Kidney epithelial cell (primary cell): ENCODE measurements around the gene PDE11A. TPM values are rescaled to one million over a fixed set of nuclear protein-coding genes. Genes with fewer than 3 reads are reported as not detected.

ENCODE experiments used
- DNase-seq: peaks from one replicate; pipeline ENCODE4 v3.0.0-alpha.2; 2010; ENCODE audit warnings: low read depth
- H3K27me3 ChIP-seq: 2 replicates; pipeline ENCODE4 v1.6.0; 2011; ENCODE audit warnings: low read length; ENCODE audit not compliant: control insufficient read depth, insufficient read depth
- H3K36me3 ChIP-seq: 2 replicates; pipeline ENCODE4 v1.5.1; 2011; ENCODE audit warnings: low read length; ENCODE audit not compliant: control insufficient read depth, insufficient read depth
- H3K4me3 ChIP-seq: 2 replicates; pipeline ENCODE4 v1.5.1; 2011; ENCODE audit warnings: low read depth, mild to moderate bottlenecking, control low read depth, low read length
- total RNA-seq: library from RNA; depleted of rRNA; stranded (reverse); fragments of >200 nt; gene quantifications from 2 replicates; pipeline ENCODE4 v1.2.3, GENCODE V29; 2015
- TF ChIP-seq, protein P1 (sequence below): IDR thresholded peaks from 2 replicates; pipeline ENCODE4 v1.5.1; 2011; ENCODE audit warnings: mild to moderate bottlenecking, moderate library complexity, low read length, control low read depth, inconsistent platforms; ENCODE audit not compliant: insufficient read depth, poor library complexity, severe bottlenecking

PDE11A gene
- total RNA-seq, 1 donor from 2014 or later, result 0.13 TPM

DNA sequence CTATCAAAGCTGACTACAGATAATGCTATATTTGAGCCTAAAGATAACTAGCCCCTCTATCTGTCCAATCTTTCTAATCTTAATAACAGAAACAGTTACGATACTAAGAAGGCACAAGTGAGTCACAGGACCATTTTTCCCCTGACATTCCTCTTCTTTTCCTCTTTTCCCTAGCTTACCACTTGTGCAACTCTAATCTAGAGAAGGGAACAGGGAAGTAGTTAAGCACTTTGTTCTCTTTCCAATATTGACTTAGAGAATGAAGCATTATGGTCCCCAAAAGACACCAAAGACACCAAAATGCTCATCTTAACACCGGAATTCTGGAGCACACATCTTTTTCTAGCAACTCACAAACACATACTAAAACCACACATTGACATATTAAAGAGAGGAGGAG lies 1.8 kb downstream of the PDE11A start:
- no peaks in the 10 kb centered on the region for H3K27me3 ChIP-seq
- TF ChIP-seq, protein P1, sequence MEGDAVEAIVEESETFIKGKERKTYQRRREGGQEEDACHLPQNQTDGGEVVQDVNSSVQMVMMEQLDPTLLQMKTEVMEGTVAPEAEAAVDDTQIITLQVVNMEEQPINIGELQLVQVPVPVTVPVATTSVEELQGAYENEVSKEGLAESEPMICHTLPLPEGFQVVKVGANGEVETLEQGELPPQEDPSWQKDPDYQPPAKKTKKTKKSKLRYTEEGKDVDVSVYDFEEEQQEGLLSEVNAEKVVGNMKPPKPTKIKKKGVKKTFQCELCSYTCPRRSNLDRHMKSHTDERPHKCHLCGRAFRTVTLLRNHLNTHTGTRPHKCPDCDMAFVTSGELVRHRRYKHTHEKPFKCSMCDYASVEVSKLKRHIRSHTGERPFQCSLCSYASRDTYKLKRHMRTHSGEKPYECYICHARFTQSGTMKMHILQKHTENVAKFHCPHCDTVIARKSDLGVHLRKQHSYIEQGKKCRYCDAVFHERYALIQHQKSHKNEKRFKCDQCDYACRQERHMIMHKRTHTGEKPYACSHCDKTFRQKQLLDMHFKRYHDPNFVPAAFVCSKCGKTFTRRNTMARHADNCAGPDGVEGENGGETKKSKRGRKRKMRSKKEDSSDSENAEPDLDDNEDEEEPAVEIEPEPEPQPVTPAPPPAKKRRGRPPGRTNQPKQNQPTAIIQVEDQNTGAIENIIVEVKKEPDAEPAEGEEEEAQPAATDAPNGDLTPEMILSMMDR, result no peak
- no peaks in the 10 kb centered on the region for H3K36me3 ChIP-seq
- DNase-seq, result no peak
- H3K4me3 ChIP-seq, result no peak overlapping the region

DNA sequence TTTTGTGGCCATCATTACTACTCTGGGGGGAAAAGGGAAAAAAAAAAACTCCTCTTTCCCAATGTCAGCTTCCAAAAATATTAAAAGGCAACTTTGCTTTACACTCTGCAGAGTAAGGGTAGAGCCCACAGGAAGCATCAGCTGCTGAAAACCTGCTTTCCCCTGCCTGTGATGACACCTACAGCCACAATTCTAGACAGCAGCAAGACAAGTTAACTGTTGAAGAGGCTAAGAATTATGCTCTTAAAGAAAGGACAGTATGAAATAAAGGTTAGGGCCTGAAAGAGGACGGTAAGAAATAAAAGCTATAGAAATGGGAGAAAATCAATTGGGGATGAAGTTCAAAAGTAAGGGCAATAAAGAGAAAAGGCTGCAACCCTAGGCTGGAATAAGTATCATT lies 3.0 kb downstream of the PDE11A start:
- Histone ChIP-seq H3K36me3 (no peaks in the 10 kb centered on the region), H3K4me3 (no peak overlapping the region), H3K27me3 (no peaks in the 10 kb centered on the region)
- no peak for DNase-seq
- TF ChIP-seq, protein P1, result peak; percentile 22

DNA sequence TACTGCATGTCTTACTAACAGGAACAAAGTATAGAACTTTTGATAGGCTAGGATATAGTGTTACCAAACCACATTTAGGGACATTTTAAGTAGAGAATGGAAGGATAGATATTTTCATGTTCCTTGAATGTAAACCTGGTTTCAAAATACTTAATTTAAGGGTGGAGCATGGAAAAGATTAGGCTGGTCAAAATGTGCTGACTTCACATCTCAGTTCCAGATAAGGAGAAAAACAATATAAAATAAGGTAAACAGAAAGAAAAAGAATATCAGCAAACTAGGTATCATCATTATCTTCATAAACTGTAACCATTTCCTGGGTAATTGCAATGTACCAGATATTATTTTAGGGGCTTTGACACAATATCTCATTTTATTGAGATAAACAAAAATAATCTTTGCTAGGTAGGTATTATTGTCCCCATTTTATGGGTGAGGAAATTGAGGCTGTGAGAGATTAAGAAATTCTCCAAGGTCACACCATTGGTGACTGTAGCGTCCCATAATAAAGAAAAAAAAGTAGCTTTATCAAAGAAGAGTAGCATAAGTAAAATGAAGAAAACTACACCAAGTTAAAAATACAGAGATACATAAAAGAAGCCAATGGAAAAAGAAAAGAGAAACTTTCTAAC lies 3.6 kb downstream of the PDE11A start:
- Histone ChIP-seq H3K27me3 (no peaks in the 10 kb centered on the region), H3K4me3 (no peak overlapping the region), H3K36me3 (no peaks in the 10 kb centered on the region)
- no peak for DNase-seq
- TF ChIP-seq, protein P1, result no peak

DNA sequence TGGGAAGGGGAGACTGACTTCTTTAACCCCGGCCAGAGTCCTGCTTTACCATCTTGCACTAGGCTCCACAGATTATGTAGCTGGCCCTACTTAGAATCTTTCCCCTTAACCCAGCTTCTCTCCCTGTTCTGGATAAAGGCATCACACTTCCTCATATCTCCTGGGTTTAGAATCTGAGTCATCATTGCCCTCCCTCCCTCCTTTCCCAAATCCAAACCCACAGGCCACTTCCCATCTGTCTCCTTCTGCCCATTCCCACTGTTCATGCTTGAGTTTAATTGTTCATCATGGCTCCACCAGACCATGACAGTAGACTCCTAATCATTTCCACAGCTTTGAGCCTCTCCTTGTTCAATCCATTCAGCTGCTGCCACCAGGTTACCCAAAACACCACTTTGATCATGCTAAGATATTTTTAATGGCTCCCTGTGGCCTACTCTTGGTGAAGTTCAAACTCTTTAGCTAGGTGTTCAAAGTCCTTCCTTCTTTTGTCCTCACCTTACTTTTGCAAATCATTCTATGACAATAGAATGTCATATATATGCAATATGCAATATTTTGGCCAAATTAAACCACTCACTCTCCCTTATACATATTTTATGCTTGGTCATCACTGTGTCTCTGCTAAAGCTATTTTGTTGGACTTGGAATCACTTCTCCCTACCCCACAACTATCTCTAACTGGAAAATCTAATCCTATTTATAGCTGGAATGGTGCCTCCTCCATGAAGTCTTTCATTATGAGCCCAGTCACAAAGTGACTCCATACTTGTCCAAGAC lies 5.5 kb downstream of the PDE11A start:
- peak; percentile 61 for DNase-seq
- H3K4me3 ChIP-seq, result no peak overlapping the region
- TF ChIP-seq, protein P1, result no peak
- H3K27me3 ChIP-seq, result no peaks in the 10 kb centered on the region
- H3K36me3 ChIP-seq, result no peaks in the 10 kb centered on the region

DNA sequence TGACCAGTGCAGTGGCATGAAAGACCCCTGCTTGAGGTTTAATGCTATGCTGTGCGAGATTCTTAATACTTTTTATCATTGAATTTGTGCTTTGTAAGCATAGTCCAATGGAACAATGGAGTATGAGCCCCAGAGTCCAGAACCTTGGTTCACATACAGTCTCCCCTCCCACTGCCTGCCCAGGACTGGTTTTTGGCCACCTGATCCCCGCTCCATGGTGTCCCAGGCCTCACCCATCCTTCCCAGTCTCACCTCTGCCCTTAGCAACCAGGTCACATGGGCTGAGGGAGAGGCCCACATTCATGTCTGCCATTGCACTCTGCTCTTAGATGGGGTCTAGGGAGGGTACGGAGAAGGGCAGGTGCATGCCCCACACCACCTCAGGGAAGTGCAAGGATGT lies 6.3 kb downstream of the PDE11A start:
- TF ChIP-seq, protein P1, result no peak
- Histone ChIP-seq H3K27me3 (no peaks in the 10 kb centered on the region), H3K4me3 (no peak overlapping the region), H3K36me3 (no peaks in the 10 kb centered on the region)
- DNase-seq, result no peak
